NCI-H2081 treated with DMSO at 0.1 percent for 48 hours (cell line): ENCODE data around the gene LSMEM2.
A peak's percentile ranks its signal among the peaks of the same experiment; 100 is the strongest.

Experiments
- DNase-seq: peaks from one replicate; lab custom pipeline; 2025; lab: John Stamatoyannopoulos, UW

The LSMEM2 gene

GRCh38 chr3:50322386-50323091 lies 43.7 kb downstream of the LSMEM2 start, which contains the start of gene HYAL2:
TSS of gene HYAL2 (minus strand) at chr3:50322745. CDS start at chr3:50320489, 2,256 bp downstream.
- no peak for DNase-seq

DNA sequence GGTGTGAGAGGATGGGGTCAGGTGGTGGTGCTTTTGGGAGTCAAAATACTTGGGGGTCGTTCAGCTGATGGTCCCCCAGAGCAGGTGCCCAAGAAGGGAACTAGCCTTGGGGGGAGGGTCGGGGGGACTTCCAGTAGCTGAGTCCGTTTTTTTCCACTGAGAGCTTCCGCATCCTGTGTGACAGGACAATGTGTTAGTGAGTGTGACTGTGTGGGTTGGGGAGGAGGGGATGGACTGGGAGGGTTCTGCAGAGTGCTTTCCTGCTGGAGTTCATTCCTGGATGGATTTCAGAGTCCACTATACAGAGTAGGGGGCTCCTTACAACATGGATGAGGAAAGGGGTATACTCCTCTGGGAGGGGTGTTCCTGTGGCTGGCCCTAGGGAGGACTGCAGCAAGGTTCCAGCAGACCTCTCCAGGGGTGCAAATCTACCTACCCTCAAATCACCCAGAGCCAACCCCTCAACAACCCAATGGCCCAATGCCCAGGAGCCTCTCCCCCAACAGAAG lies 44.3 kb downstream of the LSMEM2 start:
- no peak for DNase-seq

DNA sequence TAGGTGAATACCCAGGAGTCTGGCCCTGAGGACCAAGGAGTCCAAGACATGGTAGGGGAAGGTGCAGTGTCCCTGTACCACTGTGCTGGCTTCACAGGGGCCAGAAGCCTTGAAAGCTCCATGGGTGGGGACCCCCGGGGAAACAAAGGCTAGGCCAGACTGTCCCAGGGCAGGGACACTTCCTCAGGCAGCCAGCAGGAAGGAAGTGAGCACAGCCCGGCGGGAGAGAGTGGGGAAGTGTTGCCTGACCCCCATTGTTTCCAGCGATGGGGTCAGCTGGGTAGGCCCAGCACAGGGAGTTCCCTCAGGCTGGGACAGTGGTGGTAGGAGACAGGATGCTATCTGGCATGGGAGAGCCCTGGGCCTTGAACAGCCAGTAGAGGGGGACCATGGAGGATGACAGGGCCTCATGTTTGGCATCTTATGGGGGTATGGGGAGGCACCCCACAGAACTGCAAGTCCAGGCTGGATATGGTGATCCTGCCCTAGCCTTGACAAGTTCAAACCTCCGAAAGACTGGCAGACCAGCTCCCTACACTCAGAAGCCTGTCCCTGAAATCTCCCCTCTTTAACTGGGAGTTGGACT lies 44.8 kb downstream of the LSMEM2 start:
- DNase-seq = no peak

GRCh38 chr3:50324351-50325112 lies 45.6 kb downstream of the LSMEM2 start:
- no peak for DNase-seq

DNA sequence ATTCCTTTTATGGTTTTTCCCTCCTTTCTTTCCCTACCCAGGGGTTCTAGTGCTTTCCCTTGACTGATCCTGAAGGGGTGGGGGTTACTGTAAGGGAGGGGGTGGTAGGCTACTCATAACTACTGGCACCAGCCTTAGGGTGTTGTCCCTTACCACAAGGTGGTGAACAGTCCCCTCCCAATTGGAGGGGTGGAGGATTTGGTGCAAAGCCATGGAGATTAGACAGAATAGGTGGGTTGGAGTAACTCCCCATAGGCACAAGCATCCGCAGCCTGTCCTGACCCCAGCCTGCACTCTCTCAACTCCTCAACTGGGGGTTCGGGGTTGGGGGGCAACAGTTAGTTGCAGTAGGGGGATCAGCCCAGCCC lies 46.2 kb downstream of the LSMEM2 start:
- DNase-seq = no peak

- no peak for DNase-seq
Measured at GRCh38 chr3:50325497-50326181, 46.8 kb downstream of the LSMEM2 start.

- no peak for DNase-seq
Measured at GRCh38 chr3:50326182-50326541, 47.3 kb downstream of the LSMEM2 start.

DNA sequence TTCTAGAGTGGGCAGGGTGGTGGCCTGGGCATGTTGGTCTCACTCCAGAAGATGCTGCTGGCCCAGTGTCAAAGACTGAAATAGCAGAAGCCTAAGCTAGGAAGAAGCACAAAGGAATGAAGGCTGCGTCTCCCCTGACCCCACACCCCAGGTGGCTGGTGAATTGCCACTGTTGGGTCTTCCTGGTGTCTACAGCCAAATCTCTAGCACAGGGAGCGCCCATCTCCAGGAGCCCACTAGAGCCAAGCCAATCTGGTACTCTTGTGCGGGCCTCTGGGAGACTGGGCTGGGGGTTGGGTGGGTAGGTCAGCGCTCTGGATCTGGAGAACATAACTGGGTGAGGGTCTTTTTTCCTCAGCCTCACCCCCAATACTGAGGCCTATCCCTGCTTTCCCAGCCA lies 48.2 kb downstream of the LSMEM2 start:
- no peak for DNase-seq

DNA sequence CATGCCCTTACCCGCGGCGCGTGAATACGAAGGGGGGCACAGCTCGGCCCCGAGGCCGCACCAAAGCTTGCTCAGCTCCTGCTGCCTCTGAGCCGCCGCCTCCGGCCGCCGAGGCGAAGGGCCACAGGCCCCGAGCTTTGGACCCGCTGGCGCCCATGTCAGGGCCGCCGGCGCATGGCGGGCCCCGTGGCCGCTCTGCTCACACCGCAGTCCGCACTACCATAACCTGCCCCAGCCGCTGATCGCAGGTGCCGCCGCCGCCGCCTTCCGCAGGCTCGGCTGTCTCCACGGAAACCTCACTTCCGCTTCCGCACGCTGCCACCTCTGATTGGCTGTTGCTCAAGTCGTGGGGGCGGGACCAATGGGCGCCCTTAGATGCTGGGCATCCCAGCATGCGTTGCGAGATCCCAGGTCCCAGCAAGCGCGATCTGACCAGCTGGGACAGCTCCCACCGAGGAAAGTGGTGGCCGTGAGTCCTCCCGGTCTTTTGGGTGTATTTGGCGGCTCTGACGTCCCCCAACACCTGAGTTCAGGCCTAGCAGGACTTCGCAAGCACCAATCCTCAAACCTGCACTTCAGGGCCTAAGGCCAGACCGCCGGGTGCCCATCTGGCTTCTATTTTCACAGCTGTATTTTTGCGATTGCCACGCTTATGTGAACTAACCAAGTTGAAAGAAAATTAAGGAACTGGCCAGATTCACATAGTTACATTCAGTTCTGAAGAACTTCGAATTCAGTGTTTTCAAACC lies 49.2 kb downstream of the LSMEM2 start, which contains the start of gene TUSC2:
TSS of gene TUSC2 (minus strand) at position 281 of the 749 bp plus-strand sequence. CDS start at position 157, 124 bp downstream.
- peak; percentile 67 for DNase-seq

- no peak for DNase-seq
Measured at GRCh38 chr3:50330330-50330729, 51.4 kb downstream of the LSMEM2 start.

GRCh38 chr3:50331364-50331907 lies 52.5 kb downstream of the LSMEM2 start:
- DNase-seq = no peak

GRCh38 chr3:50333744-50334328 lies 54.9 kb downstream of the LSMEM2 start:
- no peak for DNase-seq

- no peak for DNase-seq
Measured at GRCh38 chr3:50334339-50335075, 55.6 kb downstream of the LSMEM2 start.

- no peak for DNase-seq
Measured at GRCh38 chr3:50336452-50337174, 57.7 kb downstream of the LSMEM2 start.

DNA sequence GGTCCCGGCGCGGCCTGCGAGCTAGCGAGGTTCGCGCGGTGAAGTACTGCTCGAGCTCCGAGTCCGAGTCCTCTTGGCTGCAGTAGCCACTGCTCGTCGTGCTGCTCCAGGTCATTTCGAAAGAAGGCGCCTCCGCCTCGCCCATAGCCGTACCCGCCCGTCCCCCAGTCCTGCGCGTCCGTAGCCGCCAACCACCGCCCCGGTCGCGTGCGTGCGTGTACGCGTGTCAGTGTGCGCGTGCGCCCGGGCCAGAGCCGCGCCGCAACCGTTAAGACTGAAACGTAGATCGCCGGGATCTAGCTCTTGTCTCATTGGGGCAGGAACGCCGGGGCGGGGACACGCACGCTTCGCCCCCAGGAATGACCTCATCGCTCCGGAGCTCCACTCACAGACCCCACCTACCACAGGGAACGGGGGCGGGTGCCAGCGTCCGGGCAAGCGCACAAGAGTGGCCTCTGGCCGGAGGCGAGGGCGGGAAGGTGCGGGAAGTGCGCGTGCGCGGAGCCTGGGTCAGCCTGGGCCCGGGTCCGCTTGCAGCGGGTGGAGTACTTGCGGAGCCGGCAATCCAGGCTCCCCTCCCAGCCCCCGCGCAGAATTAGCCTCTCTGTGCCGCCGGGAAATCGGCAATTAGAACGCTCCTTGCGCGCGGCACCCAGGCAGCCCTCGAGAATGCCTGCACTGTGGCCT lies 58.4 kb downstream of the LSMEM2 start:
- peak; percentile 88 for DNase-seq
